ENCODE measurements around the gene TBC1D10A. TPM values are rescaled to one million over a fixed set of nuclear protein-coding genes. Genes with fewer than 3 reads are reported as not detected.

Gene TBC1D10A
- total RNA-seq, 1 experiment from 2014 or later = 8.4 TPM

DNA sequence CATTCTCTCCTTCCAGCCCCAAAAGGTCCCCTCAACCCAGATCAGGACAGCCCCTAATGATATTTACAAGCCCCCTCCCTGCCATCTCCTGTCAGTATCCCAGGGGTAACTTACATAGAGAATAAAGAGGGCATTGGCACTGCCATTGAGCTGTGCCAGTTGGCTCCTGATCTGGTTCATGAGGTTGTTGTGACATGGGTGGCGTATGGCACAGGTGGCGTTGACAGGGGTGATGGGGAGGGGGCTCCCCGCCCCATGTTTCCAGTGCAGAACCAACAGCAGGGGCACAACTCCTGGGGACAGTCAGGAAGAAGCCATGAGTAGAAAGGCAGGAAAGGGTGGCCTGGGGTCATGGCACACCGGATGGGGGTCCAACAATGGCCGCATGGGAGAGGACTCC lies 82.1 kb downstream of the TBC1D10A start:
- peaks cover 9% of the 10 kb centered on the region for H3K27me3 Mint-ChIP-seq (ENCODE audit: low read depth)
- H3K4me3 Mint-ChIP-seq = peak overlapping the region in 1 of 2 experiments; percentile 27; a peak in 2 of 5 replicates
- Histone ChIP-seq H3K9me3 (ENCODE audit: control insufficient read depth, low read depth, low read length) (no peaks in the 10 kb centered on the region), H4K8ac (replicated peaks; ENCODE audit: insufficient read length, low read depth, low read length) (no peak overlapping the region), H2BK20ac (ENCODE audit: low read depth, low read length, poor library complexity, severe bottlenecking) (no peak overlapping the region), H4K91ac (ENCODE audit: insufficient read length, low read depth, low read length) (no peak overlapping the region), H3K79me2 (ENCODE audit: insufficient read depth, low read length) (no peaks in the 10 kb centered on the region), H3K79me1 (ENCODE audit: insufficient read depth, low read depth, low read length, poor library complexity, severe bottlenecking) (no peaks in the 10 kb centered on the region), H2AK5ac (ENCODE audit: insufficient read length, low read length) (no peak overlapping the region), H2BK120ac (ENCODE audit: low read depth, low read length, poor library complexity, severe bottlenecking) (no peak overlapping the region), H3K14ac (ENCODE audit: insufficient read depth, low read length) (no peak overlapping the region), H3K23ac (ENCODE audit: insufficient read length, low read depth, low read length) (no peak overlapping the region), H3K18ac (ENCODE audit: insufficient read length, low read depth, low read length) (no peak overlapping the region), H2AFZ (ENCODE audit: low read length) (no peak overlapping the region), H3K27ac (ENCODE audit: insufficient read length, low read depth, low read length) (no peak overlapping the region), H4K20me1 (ENCODE audit: control insufficient read depth, insufficient read depth, insufficient read length) (peaks cover 3% of the 10 kb centered on the region), H2BK15ac (ENCODE audit: low read depth, low read length) (no peak overlapping the region), H3K4me1 (ENCODE audit: insufficient read depth, low read length) (no peaks in the 10 kb centered on the region), H3K4ac (ENCODE audit: low read depth, low read length) (no peak overlapping the region), H2BK5ac (ENCODE audit: insufficient read length, low read length) (no peak overlapping the region), H3K23me2 (ENCODE audit: insufficient read length, low read depth, low read length, poor library complexity, severe bottlenecking) (peaks cover 9% of the 10 kb centered on the region), H3K27me3 (ENCODE audit: insufficient read depth, low read length) (no peaks in the 10 kb centered on the region), H3K9ac (ENCODE audit: extremely low read depth, insufficient read length, low read length) (no peak overlapping the region), H4K5ac (ENCODE audit: insufficient read length, low read depth, low read length) (no peak overlapping the region), H3K4me2 (ENCODE audit: insufficient read depth, insufficient read length, low read length) (peak overlapping the region; percentile 78), H3K56ac (ENCODE audit: insufficient read length, low read depth, low read length) (no peak overlapping the region), H3T11ph (ENCODE audit: low read length) (no peak overlapping the region), H2BK12ac (ENCODE audit: insufficient read length, low read depth, low read length) (no peak overlapping the region)
- peaks cover 28 to 31% of the 10 kb centered on the region in 2 experiments for H3K4me1 Mint-ChIP-seq
- H3K9me3 Mint-ChIP-seq = no peaks in the 10 kb centered on the region
- no CpG with 5 or more reads among the region's 5 CpGs for WGBS (ENCODE audit: extremely low coverage, insufficient read length, low lambda C conversion rate)
- DNase-seq = no peak
- H3K36me3 Mint-ChIP-seq (ENCODE audit: insufficient read depth in 1 of 3, low read depth in 3 of 3) = peaks cover 0 to 20% (median 7%) of the 10 kb centered on the region in 3 experiments; a peak in 4 of 7 replicates
- H3K27ac Mint-ChIP-seq = no peak overlapping the region
- TF ChIP-seq, protein P1, sequence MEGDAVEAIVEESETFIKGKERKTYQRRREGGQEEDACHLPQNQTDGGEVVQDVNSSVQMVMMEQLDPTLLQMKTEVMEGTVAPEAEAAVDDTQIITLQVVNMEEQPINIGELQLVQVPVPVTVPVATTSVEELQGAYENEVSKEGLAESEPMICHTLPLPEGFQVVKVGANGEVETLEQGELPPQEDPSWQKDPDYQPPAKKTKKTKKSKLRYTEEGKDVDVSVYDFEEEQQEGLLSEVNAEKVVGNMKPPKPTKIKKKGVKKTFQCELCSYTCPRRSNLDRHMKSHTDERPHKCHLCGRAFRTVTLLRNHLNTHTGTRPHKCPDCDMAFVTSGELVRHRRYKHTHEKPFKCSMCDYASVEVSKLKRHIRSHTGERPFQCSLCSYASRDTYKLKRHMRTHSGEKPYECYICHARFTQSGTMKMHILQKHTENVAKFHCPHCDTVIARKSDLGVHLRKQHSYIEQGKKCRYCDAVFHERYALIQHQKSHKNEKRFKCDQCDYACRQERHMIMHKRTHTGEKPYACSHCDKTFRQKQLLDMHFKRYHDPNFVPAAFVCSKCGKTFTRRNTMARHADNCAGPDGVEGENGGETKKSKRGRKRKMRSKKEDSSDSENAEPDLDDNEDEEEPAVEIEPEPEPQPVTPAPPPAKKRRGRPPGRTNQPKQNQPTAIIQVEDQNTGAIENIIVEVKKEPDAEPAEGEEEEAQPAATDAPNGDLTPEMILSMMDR (conservative IDR thresholded peaks at IDR 0.05) = no peak

Data from H9 (cell line).